Activated CD4-positive, CD25-positive, alpha-beta regulatory T cell treated with anti-CD3 and anti-CD28 coated beads, Interleukin-2, amount 50 U/mL, for 72 hours (primary cell): ENCODE results near the gene RNF217.
"Not testable (repeated sequence)": the region's sequence is repeated elsewhere in the genome, so short reads cannot be mapped to it uniquely, and the experiment has no call there.

Source experiments
- DNase-seq: peaks from one replicate; pipeline ENCODE4 v3.0.0; 2021

The RNF217 gene, protein sequence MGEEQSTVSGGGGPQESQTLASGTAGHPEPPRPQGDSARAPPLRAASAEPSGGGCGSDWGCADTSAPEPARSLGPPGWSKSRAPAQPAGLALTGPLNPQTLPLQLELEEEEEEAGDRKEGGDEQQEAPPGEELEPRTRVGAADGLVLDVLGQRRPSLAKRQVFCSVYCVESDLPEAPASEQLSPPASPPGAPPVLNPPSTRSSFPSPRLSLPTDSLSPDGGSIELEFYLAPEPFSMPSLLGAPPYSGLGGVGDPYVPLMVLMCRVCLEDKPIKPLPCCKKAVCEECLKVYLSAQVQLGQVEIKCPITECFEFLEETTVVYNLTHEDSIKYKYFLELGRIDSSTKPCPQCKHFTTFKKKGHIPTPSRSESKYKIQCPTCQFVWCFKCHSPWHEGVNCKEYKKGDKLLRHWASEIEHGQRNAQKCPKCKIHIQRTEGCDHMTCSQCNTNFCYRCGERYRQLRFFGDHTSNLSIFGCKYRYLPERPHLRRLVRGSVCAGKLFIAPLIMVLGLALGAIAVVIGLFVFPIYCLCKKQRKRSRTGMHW

DNA sequence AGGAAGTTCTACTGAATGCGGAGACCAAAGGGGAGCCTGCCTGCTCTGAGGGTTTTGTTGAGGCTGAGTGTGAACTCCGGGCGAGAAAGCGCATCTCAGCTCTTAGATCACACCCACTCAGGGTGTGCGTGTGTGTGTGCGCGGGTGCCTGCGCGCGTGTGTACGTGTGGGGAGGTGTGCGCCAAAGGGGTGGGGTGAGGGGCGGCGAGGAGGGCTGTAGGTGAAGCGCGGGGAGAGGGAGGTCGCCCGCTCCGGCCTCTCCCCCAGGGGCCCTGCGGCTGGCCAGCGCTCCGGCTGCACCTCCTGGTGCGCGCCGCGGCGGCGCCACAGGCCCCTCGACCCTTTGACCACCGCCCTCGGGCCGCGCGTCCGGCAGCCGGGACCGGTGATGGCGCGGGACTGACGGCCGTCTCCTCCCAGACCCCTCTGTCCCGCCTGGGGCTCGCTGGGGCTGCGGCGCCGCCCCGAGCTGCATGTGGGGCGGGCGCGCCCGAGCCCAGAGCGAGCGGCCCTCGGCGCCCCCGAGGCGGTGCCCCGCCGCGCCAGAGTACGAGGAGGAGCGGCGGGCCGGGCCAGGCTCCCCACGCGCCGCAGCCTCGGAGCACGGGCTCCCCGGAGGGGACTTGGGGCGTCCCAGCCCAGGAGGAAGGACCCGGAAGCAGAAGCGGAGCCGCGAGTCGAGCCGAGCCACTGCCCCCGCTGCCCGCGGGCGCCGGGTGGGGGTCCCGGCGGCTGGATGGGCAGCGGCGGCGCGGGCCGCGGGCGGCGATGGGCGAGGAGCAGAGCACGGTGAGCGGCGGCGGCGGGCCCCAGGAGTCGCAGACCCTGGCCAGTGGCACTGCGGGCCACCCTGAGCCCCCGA, at the start of gene RNF217:
Gene RNF217 (plus strand): TSS at position 661 of the 862 bp plus-strand sequence. CDS start 108 bp downstream, at position 769.
- no peak for DNase-seq

DNA sequence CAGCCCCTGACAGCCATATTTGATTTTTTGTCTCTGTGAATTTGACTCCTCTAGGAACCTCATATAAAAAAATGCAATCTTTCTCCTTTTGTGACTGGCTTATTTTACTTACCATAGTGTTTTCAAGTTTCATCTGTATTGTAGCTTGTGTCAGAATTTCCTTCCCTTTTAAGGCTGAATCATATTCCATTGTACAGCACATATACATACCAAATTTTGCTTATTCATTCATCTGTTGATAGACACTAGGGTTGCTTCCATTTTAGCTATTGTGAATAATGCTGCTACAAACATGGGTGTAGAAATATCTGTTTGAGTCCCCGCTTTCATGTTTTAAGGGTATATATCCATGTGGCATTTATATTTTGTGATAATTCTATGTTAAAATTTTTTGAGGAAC, 49.2 kb upstream of the RNF217 start:
- no peak for DNase-seq

DNA sequence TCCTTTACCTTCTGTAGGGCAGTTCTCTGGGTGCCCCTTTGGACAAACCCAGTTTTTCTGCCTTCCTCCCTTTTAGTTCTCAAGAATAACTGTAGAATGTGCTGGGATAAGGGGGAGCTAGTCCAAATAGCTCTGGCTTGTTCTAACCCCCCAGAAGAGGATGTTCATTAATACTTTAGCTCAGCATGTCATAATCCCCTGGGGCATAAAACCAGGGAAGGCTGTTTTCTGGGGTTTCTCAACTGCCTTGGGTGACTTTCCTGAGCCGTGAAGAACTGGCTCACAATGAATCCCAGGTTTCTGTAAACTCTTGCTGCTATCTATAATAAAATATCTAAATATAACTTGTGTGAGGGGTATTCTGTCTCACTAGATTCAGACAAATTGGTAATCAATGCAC, 44.5 kb upstream of the RNF217 start:
- no peak for DNase-seq

DNA sequence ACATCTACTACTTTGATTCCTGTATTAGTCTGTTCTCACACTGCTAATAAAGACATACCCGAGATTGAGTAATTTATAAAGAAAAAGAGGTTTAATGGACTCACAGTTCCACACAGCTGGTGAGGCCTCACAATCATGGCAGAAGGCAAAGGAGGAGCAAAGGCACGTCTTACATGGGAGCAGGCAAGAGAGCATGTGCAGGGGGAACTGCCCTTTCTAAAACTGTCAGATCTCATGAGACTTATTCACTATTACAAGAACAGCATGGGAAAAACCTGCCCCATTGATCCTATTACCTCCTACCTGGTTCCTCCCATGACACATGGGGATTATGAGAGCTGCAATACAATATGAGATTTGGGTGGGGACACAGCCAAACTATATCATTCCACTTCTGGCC, 42.5 kb upstream of the RNF217 start:
- not testable (repeated sequence) for DNase-seq

DNA sequence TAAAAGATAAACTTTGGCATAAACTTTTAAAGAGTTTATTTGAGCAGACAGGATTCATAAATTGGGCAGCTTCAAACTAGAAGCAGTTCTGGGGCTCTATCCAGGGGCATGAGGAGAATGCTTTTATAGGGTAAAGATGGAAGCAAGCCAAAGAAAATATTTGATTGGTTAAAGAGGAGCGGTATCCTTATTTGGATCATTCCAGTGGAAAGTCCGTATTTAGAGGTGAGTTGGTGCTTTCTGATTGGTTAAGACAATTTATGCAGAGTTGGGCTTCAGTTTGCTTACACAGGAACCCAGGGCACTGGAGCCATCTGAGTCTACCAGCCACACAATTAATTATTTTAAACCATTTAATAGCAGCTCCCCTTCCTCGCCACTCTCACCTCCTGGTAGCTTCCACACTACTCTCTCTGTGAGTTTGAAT, 37.9 kb upstream of the RNF217 start:
- DNase-seq, result no peak

DNA sequence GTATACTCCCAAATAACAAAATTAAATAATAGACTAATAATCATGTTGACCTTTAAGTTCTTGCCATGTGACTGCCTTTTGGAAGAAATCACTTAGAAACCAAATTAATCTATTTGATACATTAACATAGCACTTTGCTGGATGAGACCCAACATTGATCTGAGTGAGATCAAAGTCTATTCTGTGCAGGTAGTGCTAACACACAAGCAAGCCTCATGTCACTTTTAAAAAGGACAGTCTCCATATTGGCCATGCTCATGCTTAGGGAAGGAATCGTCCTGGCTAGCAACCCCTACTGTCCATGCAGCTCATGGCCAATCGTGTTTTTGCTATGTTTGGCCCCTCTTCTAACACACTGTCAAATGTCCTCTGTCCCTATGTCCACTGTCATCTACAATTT, 35.8 kb upstream of the RNF217 start:
- DNase-seq, result no peak

DNA sequence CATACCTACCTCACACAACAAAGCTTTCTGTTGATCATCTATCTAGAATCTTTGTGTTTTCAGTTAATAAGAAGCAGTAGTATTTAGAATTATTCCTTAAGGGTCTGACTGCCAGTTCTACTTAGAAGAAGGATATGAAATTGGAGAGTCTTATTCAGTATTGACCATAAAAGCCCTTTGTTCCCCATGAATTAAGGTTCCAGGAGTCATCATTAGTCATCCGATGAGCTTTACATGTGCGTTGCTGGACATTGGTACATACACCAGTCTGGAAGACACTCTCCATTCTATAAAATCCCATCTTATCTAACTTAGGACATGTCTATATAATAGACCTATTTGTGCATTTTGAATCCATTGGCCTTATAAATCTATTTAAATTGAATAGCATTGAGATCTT, 34.4 kb upstream of the RNF217 start:
- no peak for DNase-seq

DNA sequence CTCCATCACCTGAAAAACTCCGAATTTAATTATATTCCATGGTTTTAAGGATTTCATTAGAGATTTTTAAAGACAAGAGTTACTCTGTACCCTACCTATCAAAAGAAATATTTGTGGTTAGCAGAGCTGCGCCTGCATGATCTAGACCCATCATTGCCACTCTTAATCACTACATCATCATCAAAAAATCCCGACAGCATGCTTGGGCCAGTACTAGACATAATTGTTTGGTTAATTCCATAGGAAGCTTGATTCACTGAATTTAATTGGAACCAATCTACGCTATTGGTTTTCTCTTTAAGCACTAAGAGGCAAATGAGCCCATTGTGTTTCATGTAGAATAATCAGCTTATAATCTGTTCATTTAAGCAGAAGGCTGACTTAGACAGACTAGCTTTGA, 33.4 kb upstream of the RNF217 start:
- DNase-seq, result no peak

DNA sequence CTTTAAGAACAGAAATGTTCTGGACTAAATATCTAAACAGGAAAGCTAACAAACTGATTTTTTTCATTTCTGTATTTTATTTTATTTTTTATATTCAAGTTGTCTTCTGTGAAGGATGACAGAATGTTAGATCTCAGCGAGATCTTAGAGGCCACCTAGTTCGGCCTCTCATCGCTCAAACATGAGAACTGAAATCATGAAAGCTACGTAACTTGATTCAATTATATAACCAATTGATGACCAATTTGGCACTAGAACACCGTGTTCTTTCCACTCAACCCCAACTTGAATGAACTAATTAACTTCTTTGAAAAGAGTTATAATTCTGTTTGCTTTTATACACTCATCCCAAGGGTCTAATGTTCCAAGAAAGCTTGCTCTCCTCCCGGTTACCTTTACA, 24.6 kb upstream of the RNF217 start:
- DNase-seq, result no peak

DNA sequence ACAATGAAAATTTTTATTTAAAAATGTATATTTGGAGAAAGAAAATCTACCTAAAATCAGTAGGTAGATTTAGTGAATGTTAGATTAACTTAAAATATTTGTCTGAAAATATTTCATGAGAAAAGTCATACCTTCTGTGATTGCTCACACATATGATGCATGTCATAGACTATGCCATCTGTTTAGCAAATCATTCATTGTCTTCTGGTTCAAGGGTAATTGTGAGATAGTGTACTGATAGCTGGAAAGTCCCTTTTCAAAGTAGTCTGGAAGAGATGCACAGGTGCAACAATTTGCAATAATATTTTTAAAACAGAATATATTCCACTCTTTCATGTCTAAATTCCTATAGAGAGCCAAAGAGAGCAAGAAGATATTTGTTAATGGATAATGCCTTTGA, 21.0 kb upstream of the RNF217 start:
- no peak for DNase-seq

DNA sequence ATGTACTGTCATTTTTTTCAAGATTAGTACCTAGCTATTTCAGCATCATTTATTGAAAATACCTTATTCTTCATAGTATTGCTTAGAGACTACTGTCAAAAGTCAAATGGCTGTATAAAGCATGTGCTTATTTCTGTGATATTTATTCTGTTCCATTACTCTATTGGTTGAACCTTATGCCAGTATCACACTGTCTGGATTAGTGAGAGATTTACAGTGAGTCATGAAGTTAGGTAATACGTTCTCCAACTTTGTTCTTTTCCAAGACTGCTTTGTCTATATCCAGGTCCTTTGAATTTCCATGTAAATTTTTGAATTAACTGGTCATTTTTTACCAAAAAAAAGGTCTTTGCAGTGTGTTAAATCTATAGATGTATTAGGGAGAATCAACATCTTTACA, 18.6 kb upstream of the RNF217 start:
- DNase-seq, result no peak

DNA sequence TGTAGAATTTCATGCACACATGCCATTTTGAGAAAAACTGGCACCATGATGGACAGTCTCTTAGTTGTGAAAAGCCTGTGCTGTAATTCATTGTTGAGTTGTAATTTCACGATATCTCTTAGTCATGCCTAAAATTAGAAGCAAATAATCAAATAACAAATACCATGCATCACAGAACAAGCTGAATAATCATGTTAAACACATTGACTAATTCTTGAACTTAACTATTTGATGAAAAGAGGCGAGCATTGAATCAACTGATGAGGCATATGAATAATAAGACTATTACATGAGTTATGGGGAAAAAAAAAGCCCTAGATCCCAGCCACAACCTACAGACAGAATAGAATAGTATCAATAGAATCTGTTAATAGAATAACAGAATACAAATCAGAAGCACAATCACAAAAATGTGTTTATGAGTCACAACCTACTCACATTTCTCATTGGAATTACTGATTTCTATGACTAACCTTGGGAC, 14.2 kb upstream of the RNF217 start:
- no peak for DNase-seq

DNA sequence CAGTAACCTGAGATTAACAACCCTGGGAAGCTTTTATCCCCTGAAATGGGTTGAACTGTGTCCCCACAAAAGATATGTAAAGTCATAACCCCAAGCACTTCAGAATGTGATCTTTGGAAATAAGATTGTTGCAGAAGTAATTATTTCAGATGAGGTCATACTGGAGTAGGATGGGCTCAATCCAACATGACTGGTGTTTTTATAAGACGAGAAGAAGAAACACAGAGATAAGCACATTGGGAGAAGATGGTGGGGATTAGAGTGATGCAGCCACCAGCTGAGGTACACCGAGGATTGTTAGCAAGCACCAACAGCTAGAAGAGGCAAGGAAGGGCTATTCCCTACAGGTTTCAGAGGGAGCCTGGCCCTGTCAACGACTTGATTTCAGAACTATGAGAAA, 12.5 kb upstream of the RNF217 start:
- DNase-seq, result no peak

DNA sequence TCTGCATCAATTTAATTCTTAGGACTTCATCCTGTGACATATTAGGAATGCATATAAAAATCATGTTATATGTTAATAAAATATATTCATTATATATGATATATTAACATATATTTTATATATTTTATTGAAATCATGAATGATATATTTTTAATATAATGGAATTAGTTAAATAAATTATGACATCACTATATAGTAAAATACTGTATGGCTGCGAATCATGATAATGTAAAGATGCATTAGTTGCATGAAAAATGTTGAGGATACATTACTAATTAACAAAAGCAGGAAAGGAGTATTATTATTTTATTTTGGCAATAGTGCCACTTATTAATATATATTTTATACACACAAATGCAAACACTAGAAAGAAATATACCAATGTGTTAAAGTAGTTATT, 8.4 kb upstream of the RNF217 start:
- no peak for DNase-seq

DNA sequence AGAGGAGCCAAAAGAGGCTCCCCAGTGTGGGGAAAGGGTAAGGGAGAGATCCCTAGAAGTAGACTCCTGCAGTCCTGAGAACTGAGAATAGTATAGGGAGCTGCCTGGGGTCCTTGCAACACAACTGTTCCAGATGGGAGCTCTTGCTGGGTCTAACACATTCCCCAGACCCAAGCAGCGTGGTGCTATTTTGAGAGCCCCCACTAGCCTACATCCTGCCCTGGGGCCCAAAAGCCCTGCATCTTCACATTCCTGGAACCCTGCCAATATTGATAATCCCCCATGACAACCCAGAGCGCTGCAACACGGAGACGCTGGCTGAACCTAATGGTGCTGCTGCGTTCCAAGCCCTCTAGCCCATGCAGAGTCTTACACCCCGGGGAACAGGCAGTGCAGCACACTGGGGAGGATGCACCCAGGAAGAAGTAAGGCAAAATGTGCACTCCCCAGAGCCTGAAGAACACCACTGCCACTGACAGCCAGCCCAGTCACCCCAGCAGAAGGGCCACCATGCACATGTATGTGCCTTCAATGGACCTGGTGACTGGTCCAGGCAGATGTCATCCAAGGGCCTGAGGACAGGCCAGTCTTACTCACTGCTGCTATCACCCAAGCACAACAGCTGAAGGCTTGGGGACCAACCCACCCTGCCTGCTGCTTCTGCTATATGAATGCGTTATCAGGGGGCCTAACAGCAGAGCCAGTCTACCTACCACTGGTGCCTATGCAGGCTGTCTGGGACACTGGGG, 7.0 kb upstream of the RNF217 start:
- no peak for DNase-seq

DNA sequence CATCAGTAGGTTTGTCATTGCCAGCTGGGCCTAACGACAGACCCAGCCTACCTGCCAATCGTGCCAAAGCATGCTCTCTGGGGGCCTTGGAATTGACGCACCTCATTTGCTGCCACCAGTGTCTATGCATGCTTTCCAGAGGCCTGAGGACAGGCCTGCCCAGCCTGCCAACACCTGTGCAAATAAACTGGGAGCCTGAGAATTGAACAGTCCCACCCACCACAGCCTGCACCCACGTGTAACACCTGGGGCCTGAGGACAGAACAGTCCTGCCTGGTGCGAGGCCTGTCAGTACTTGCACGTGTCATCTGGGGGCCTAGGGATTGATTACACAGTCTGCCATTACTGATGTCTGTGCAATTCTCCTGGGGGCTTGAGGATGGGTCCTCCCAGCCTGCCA, 6.2 kb upstream of the RNF217 start:
- no peak for DNase-seq

DNA sequence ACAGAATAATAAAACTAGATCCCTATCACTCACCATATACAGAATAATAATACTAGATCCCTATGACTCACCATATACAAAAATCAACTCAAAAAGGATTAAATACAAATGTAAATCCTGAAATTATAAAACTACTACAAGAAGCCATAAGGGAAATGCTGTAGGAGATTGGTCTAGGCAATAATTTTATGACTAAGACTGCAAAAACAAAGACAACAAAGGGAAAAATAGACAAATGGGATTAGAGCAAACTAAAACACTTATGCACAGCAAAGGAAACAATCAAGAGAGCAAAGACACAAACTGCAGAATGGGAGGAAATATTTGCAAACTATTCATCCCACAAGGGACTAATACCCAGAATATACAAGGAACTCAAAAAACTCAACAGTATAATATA, 4.1 kb upstream of the RNF217 start:
- DNase-seq, result no peak

DNA sequence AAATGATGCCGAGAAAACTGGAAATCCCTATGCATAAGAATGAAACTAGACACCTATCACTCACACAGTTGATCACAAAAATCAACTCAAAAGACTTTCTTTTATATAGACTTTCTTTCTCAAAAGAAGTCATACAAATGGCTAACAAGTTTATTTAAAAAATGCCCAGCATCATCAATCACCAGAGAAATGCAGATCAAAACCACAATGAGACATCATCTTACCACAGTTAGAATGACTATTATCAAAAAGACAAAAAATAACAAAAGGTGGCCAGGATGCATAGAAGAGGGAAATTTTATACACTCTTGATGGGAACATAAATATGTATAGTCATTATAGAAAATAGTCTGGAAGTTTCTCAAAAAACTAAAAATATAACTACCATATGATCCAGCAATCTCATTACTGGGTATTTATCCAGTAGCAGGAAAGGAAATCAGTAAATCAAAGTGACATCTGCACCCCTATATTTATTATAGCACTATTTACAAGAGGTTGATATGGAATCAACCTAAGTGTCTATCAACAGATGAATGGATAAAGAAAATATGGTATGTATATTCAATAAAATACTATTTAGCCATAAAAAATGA, 3.4 kb upstream of the RNF217 start:
- DNase-seq, result no peak

DNA sequence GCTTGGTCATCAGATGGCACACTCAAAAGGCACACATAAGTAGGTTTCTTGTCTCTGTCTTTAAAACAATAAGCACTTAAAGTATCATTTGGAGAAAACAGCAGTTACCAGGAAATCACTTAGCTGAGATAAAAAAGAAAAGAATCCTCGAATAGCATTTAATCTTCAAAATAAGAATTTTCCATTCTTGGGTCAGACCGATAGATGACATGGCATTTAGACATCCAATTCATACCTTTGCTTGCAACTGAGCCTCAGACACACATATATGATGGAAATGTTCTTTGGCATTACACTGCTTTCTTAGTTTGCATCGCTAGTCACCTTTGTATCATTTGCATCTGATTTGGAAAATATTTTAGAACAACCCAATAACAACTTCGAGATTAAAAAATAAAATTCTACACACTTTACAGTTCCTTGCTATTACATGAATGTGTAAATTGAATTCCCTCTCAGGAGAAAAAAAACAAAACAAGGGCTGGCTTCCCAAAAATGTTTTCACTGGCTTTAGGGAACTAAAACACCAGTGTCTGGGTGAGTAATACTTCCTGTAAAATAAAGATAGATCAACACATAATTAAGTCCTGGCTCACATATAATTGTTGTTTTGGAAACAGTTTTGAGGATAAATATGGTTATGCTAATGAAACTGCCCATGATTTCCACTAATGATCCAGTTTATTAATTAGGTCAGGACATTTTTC, 1.3 kb upstream of the RNF217 start:
- no peak for DNase-seq

DNA sequence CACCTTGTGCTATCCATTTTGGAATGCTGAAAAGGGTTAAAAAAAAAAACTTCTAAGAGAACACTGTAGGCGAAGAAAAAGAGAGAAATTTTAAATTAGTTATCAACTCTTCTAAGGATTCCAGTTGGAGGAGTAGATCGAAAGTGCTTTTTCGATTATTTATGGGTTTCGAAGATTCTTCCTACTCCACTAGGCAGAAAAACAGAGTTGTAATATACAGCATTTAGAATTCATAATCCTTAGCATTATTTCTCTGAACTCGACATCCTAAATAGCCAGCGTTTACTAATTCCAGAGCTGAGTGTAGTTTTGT, 817 bp upstream of the RNF217 start:
- no peak for DNase-seq

DNA sequence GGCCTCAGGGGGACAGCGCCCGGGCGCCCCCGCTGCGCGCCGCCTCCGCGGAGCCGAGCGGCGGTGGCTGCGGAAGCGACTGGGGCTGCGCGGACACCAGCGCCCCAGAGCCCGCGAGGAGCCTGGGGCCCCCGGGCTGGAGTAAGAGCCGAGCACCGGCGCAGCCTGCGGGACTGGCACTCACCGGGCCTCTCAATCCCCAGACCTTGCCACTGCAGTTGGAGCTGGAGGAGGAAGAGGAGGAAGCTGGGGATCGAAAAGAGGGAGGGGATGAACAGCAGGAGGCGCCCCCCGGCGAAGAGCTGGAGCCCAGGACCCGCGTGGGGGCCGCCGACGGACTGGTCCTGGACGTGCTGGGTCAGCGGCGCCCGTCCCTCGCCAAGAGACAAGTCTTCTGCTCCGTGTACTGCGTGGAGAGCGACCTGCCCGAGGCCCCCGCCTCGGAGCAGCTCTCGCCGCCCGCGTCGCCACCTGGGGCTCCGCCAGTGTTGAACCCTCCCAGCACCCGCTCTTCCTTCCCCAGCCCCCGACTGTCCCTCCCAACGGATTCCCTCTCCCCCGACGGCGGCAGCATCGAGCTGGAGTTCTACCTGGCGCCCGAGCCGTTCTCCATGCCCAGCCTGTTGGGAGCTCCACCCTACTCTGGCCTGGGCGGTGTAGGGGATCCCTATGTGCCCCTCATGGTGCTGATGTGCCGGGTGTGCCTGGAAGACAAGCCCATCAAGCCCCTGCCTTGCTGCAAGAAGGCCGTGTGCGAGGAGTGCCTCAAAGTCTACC, 590 bp downstream of the RNF217 start:
- DNase-seq, result no peak
